ENCODE measurements around the gene PRG2.

DNA sequence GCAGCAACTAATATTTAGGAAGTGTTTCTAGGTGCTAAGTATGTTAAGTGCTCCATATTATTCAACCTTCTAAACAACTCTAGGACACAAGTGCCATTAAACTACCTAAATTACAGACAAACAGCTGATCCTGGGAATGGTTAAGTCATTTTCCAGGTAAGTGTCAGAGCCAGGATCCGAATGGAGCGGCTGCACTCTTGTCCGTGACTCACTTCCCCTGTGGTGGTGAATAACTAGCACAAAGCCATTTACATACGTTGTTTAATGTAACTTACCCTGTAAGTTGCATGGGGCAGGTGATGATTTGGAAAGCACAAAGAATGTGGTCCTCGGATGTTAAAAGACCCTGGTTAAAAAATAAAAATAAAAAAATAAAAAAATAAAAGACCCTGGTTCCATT, 8.8 kb upstream of the PRG2 start:
- no peak for TF ChIP-seq POLR2A (IDR thresholded peaks at IDR 0.05; ENCODE audit: low read length)
- no peak for TF ChIP-seq GATA1 (IDR thresholded peaks at IDR 0.05; ENCODE audit: low read depth, low read length)

All from erythroblast (primary cell).